NCI-H345 treated with DMSO at 0.1 percent for 48 hours (cell line): ENCODE measurements around the gene APOBR.
"Not testable (repeated sequence)": the region's sequence is repeated elsewhere in the genome, so short reads cannot be mapped to it uniquely, and the experiment has no call there.

Experiments
- DNase-seq: peaks from one replicate; lab custom pipeline; 2025; ENCODE audit not compliant: unreplicated experiment; lab: John Stamatoyannopoulos, UW

Gene APOBR

DNA sequence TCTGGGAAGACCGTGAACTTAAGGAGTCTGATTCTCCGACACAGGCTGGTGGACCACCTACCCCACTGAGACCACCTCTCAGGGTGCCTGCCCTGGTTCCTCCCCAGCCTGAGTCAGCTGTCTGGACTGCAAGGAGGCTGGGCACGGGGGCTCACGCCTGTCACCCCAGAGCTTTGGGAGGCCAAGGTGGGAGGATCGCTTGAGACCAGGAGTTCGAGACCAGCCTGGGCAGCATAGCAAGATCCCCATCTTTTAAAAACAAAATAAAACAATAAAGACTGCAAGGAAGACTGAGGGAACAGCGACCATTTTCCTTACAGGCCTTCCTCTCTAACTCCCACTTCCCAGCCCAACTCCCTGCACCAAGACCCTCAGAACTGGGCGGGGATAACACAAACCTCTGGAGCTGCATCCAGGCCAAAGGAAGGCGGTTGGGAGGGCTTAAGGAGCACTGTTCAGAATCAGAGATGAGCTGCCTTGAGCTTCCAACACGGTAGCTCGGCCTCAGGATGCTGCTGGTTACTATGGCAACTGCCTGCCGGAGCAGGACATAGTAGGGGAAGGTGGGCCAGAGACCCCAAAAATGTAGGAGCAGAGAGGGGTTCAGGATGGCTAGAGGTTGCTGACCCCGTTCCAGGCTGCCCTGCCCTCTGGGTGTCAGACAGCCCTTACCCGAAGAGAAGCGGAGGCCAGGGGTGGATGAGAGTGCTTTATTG, 4.4 kb downstream of the APOBR start:
- DNase-seq = no peak

DNA sequence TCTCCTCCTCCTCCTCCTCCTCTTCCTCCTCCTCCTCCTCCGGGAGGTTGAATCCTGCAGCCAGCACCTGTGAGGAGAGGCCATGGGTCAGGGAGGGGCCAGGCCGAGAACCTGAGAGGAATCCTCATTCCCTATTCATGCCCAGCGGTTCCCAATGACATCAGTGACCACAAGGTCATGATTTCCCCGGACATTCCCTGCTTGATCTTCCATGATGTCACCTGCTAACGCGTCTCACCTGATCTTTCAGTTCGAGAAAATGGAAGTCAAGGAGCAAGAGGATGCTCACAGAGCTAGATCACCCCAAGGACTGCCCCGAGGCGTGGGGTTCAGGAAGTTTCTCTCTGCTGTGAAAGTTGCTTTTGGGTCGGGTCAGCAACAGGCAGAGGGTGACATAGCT, 5.4 kb downstream of the APOBR start:
- no peak for DNase-seq

DNA sequence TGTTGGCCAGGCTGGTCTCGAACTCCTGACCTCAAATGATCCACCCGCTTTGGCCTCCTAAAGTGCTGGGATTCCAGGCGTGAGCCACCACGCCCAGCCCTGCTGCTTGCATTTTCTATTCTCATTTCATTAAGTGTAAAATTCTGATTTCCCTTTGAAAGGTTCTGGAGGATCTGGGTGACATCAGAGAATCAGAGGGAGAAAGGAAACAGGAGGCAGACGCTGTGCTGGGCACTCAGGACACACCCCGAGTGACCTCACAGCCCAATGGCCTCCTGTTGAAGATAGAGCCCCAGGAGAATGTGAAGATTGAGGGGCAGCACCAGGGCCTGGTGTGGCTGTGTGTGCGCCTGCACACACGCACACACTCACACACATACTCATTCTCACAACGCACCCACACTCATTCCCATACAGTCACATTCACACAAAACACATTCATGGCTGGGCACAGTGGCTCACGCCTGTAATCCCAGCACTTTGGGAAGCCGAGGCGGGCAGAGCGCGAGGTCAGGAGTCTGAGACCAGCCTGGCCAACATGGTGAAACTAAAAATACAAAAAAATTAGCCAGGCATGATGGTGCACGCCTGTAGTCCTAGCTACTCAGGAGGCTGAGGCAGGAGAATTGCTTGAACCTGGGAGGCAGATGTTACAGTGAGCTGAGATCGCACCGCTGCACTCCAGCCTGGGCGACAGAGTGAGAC, 6.2 kb downstream of the APOBR start:
- DNase-seq = not testable (repeated sequence)

DNA sequence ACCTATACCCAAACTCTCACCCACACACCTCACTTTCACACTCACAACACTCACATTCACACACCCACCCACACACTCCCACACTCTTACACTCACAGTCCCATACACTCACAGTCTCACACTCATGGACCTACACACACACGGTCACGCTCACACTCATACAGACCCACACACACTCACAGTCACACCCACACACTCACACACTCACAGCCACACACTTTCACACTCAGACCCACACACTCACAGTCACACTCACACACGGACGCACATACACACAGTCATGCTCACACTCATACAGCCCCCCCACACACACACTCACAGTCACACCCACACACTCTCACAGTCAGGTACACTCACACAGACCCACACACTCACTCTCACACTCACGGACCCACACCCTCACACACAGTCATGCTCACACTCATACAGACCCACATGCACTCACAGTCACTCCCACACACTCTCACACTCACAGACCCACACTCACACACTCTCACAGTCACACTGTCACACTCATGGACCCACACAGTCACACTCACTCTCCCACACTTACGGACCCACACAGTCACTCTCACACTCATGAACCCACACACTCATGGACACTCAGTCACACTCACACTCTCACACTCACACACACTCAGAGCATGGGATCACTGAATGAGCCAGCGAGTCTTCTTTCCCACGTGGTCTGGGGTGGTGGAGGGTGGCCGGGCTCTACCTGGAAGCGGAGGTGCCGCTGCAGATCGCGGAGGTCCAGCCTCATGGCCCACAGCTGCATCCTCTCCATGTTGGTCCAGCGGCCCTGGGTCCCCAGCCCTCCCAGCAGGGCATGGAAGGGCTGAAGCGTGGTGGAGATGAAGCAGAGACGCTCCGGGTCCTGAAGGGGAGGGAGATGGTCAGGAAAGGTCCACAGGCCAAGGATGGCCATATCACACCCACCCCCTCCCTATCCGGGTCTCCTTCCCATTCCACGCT, 7.1 kb downstream of the APOBR start:
- no peak for DNase-seq

DNA sequence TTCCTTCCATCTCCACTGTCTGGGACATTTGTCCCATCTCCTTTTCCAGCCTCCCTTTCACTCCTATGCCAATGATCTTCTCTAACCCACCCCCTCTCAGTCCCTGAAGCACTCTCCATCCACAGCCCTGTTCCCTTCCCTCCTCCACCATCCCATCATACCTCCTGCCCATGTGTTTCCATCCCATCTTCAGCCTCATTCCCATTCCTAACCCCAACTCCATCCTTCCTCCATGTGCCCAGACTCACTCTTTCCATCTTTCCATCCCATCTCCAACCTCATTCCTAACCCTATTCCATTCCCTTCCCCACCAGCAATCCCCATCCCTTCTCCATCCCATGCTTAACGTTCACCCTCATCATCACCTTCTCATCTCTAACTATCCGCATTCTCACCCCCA, 7.8 kb downstream of the APOBR start:
- DNase-seq = no peak

DNA sequence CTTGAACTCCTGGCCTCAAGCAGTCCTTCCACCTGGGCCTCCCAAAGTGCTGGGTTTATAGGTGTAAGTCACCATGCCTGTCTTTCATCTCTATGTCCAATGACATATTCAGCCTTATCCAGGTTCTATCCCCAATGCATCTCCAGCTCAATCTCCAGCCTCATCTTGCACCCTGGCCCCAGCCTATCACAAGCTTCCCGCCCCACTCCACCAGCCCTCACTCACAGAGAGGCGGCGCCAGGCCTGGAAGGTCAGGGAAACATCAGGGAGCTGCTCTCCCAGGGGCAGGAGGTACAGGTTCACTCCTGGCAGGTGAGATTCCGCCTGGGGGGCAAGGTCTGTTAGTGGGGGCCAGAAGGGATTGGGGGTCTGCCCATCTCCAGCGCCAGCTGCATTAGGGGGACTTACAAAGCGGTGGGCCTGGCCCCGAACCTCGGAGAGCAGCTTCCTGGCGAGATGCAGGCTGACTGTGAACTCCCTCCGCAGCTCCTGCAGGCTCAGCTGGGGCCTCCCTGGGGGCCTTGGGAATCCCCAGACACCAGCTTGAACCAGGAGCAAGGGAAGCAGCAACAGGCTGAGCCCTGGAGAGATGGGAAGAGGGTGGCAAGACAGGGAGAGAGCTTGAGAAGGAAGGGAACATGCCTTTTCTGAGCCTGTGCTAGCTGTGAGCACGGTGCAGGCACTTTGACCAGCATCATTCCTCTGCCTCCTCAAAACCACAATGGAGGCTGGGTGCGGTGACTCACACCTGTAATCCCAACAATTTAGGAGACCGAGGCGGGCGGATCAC, 9.2 kb downstream of the APOBR start:
- DNase-seq = no peak

DNA sequence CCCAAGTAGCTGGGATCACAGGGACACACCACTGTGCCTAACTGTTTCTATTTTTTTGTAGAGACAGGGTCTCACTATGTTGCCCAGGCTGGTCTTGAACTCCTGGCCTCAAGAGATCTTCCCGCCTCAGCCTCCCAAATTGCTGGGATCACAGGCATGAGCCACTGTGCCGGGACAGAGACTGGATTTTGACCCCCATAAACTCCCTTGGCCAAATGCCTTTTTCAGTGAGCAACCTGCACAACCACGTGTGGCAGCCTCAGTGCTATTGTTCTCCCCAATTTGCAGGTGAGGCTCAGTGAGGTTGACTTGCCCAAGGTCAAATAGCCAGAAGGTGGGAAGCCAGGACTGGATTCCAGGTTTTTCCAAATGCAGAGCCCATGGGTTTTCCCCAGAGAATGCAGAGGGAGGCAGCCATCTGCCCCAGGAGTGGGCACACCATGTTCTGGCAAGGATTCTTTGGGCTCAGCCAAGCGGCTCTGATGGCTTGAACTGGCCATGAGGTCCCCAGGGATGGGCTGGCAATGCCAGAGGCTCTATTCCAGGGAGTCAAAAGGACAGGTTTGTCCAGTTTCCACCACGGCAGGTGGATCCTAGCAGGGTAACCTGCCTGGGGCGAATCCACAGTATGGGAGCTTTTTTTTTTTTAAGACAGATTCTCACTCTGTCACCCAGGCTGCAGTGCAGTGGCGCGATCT, 10.4 kb downstream of the APOBR start:
- DNase-seq = no peak

DNA sequence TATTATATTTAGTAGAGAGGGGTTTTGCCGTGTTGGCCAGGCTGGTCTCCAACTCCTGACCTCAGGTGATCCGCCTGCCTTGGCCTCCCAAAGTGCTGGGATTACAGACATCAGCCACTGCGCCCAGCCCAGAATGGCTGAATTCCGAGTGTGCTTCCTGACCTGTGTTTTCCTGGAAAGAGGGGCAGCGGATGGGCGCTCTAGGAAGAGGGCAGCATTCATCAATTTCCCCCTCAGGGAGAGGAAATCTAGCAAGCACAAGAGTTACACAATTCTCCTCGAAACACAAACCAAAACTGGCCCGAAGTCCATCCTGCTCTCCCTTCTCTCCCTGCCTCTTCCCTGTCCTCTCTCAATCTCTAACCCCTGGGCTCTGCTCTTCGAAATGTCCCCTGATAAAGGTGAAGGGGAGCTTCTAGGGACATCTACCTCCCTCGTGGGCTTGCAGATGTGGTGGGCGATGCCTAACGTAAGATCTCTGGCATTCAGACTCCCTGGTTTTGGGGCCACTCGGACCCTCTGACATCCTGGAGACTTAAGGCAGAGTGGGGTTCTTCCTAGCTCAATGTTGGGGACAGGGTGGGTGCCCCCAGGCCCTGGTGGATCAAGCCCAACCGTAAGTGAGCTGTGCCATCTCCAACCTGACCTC, 11.2 kb downstream of the APOBR start:
- DNase-seq = no peak

DNA sequence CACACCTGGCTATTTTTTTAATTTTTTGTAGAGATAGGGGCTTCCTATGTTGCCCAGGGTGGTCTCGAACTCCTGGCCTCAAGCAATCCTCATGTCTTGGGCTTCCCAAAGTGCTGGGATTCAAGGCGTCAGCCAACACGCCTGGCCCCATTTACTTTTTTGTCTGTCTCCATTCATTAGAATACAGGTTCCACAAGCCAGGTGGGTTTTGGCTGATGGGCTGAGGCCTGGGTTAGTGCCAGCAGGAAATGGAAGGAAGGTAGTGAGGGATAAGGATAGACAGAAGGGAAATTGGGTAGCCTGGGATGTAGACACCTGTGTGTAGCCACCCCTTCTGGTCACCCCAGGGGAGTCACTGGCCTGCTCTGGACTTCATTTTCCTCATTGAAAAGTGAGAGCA, 16.6 kb downstream of the APOBR start:
- DNase-seq = no peak

DNA sequence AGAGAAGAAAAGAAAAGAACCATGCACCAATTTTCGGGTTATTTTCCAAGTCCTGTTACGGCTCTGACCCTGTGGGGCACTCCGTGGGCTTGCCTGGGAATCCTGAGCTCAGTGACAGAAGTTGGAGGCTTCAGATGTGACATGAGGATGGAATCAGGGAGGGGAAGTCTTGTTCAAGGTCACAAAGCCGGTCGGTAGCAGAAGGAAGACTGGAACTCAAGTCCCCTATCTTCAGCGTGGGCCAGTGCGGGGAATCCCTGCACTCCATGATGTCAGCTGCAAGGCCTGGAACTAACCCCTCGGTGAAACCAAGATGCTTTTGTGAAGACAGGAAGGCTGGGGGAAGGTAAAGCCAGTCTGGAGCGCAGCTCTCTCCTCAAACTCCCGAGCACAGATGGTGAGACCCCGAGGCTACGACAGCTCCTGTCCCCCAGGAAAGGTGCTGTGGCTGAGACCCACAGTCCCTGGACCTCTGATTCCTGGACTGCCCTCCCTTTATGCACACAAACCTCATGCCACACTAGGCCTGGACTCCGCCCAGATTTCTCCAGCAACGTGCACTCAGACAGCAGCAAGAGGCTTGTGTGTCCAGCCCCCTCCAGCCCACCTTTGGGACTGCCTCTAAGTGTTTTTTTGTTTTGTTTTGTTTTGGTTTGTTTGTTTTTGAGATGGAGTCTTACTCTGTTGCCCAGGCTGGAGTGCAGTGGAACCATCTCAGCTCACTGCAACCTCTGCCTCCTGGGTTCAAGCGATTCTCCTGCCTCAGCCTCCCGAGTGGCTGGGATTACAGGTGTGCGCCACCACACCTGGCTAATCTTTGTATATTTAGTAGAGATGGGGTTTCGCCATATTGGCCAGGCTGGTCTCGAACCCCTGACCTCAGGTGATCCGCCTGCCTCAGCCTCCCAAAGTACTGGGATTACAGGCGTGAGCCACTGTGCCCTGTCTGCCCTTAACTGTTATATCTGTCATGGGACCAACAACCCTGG, 17.7 kb downstream of the APOBR start:
- DNase-seq = no peak

DNA sequence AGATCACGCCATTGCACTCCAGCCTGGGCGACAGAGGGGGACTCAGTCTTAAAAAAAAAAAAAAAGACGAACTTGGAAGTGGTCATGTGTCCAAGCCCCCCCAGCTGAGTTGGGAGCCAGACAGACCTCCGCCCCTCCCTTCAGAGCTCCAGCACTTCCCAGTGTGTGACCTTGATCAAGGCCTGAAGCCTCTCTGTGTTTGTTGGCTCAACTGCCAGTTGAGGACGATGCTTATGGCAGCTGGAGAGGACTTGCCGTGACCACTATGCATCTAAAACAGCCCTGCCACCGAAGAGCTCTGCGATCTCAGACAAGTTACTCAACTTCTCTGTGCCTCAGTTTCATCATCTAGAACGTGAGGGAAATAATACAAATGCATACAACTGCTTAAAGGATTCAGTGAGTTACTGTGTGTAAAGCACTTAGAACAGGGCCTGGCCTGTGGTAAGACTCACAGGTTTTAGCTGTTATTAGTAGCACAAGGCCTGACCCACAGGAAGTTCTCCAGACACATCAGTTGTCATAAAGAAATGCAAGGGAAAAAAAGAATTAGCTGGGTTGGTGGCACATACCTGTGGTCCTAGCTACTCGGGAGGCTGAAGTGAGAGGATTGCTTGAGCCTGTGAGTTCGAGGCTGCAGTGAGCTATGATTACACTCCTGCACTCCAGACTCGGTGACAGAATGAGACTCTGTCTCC, 19.2 kb downstream of the APOBR start:
- DNase-seq = no peak

DNA sequence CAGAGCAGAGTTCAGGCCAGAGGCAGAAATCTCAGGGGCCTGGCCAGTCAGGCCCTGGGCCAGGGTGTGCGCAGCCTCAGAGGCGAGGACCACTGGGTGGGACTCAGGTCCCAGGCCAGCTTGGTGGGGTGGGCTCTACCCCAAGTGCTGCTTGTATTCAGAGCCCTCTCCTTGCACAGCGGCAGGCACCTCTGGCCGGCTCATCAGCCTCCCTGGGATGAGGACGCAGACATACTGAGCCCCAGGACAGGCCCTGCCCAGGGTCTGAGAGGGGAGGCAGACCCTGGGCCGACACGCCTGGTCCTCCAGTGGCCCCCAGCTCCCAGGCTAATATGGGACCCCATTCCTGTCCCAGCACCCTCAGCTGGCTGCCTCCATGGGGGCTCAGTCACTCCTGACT, 19.8 kb downstream of the APOBR start:
- DNase-seq = no peak

DNA sequence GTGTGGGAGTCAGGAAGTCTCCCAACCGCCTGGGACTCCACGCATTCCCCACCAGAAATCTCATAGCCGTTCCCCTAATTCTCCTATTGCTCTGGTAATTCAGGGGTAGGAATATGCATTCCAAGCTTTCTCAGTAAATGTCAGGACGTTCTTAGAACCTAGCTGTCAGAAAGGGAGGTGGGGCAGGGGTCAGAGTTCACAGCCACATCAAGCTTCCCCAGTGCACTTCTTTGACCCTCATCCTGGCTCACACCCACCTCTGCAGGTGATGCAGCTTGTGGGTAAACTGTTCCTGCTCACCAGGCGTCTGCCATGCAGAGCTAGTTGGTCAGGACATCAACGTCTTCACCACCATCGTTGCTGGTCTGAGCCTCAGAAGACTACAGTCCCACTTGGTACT, 26.2 kb downstream of the APOBR start:
- DNase-seq = no peak

DNA sequence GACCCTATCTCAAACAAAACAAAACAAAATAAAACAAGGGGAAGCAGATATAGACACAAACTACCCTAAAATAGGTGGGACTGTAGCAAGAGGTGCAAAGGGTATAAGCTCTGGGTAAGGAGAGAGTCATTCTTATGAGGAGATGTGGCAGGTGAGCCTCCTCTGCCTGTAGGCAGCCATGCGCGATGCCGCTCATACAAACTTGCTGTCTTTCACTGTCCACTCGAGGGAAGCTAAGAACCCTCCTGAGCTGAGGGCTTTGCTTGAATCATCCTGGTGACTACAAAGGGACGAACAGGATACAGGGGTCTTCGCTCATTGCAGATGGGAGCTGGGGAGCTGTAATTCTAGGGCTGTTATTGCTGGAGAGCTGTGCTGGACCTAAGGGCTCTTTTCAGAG, 27.0 kb downstream of the APOBR start:
- DNase-seq = no peak

DNA sequence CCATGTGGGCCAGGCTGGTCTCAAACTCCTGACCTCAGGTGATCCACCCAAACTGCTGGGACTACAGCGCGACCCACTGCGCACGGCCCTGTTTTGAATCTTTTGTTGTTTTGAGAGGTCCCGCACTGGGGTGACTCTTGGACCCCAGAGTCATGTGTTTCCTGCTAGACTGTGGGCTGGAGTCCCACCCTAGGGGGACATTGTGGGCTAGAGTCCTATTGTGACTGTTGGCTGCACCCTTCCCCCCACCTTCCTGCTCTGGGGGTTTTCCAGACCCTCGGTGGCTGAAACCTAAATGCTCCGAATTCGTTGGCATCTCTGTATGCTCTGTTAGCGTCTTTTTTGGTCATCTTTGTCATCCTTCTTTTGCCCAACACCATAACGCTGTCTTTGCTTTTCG, 28.3 kb downstream of the APOBR start:
- no peak for DNase-seq

DNA sequence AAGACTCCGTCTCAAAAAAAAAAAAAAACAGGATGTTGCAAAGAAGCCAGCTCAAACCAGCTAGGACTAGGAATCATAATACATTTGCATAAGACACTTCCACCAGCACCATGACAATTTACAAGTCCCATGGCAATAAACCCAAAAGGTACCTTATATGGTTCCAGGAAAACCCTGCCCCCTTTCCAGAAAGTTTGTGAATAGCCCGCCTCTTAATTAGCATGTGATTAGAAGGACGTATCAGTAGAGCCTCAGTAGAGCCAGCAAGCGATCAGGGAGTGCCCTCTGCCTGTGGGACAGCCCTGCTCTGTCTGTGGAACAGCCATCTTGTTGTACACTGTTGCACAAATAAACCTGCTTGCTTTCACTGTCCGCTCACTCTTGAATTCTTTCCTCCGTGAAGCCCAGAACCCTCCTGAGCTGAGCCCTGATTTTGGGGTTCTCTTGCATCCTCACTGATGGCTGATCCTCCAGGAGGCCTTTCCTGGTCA, 30.3 kb downstream of the APOBR start:
- no peak for DNase-seq

DNA sequence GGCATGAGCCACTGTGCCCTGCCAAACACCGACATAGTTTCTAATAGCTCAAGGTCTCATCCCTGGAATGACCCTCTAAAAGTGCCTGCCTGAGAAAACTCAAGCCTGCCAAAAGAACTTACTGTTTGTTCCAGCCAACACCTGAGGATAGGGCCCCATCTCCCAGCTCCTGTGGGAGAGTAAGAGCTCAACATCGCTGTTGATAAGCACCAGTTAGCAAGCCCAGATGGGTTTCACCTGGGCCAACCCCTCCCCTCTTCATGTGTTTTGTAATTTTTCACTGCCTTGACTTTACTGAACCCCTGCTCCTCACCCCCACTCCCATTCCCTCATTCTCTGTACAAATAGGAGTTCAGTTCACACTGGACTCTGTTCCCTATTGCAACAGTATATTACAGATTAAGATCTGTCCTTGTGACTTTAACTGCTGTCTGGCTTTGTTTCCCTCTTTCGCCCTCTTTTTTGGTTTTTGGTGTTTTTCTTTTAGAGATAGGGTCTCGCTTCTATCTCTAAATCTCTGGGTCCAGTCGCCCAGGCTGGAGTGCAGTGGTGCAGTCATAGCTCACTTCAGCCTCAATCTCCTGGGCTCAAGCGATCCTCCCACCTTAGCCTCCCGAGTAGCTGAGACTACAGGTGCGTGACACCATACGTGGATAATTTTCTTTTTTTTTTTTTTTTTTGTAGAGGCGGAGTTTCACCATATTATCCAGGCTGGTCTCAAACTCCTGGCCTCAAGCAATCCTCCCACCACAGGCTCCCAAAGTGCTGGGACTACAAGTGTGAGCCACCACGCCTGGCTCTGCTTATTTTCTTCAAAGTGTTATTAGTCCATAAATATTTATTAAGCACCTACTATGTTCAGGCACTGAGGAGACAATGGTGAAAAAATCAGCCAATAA, 32.0 kb downstream of the APOBR start:
- no peak for DNase-seq
